GM12878 (cell line): Measurements from ENCODE around the gene RANBP17. TPM values are rescaled to one million over a fixed set of nuclear protein-coding genes. Genes with fewer than 3 reads are reported as not detected.

Experiments
- ATAC-seq: fragments of 200-7000 bp; cut with Tn5 transposase; 3 replicates; pipeline ENCODE4 v1.9.1; 2020; ENCODE audit warnings: mild to moderate bottlenecking, moderate library complexity
- BruUV-seq: library from RNA; stranded (reverse); fragments of 400-500 nt; replicated peaks from 2 replicates; lab custom pipeline; 2021; lab: Mats Ljungman, UMichigan
- CTCF ChIA-PET: fragments of 300-600 bp; sonication (Branson Sonifier 250); formaldehyde crosslinking; extraction: SDS; loops from one replicate; lab custom pipeline; 2021; ENCODE audit warnings: inconsistent platforms; lab: Yijun Ruan, JAX
- POLR2A ChIA-PET: fragments of 350-600 bp; formaldehyde crosslinking; extraction: SDS; loops from one replicate; lab custom pipeline; 2021; ENCODE audit warnings: inconsistent platforms; lab: Charles Lee
- RAD21 ChIA-PET: fragments of 300-600 bp; sonication (Branson Sonifier 250); formaldehyde crosslinking; loops from one replicate; lab custom pipeline; 2023; ENCODE audit warnings: antibody characterized with exemption; ENCODE audit not compliant: unreplicated experiment; lab: Charles Lee
- SMC1A ChIA-PET: fragments of 300-600 bp; sonication (Branson Sonifier 250); formaldehyde crosslinking; loops from one replicate; lab custom pipeline; 2023; ENCODE audit not compliant: unreplicated experiment, uncharacterized antibody; lab: Charles Lee
- DNase-seq: peaks from one replicate; pipeline ENCODE4 v3.0.0-alpha.2; 2011; ENCODE audit warnings: low read depth, low spot score
- FAIRE-seq: peaks from 3 replicates; lab custom pipeline; 2011; peaks lifted over from hg19 to GRCh38; lab: Jason Lieb, UNC
- H2AFZ ChIP-seq: 2 replicates; pipeline ENCODE4 v1.6.0; 2011; ENCODE audit warnings: low read depth, low read length, control low read depth; ENCODE audit not compliant: control insufficient read depth
- H3K27ac ChIP-seq: 2 replicates; pipeline ENCODE4 v1.5.1; 2011; ENCODE audit warnings: control low read depth; ENCODE audit not compliant: control insufficient read depth, insufficient read depth
- H3K27me3 ChIP-seq, 2 experiments: replicated peaks in 1 of 2; 2 replicates each; pipeline versions ENCODE4 v1.6.0 to v1.6.1; 2011; ENCODE audit warnings: low read length in 1 of 2; ENCODE audit not compliant: control insufficient read depth in 2 of 2, insufficient read depth in 2 of 2
- H3K36me3 ChIP-seq, 2 experiments: 2 replicates each; pipeline ENCODE4 v1.5.1; 2011; ENCODE audit warnings: low read length in 1 of 2; ENCODE audit not compliant: control insufficient read depth in 2 of 2, insufficient read depth in 2 of 2
- H3K4me1 ChIP-seq: 2 replicates; pipeline ENCODE4 v1.6.1; 2011; ENCODE audit warnings: mild to moderate bottlenecking, low read length, moderate library complexity, mixed read lengths; ENCODE audit not compliant: control insufficient read depth, insufficient read depth
- H3K4me2 ChIP-seq: 2 replicates; pipeline ENCODE4 v1.6.0; 2011; ENCODE audit warnings: control low read depth; ENCODE audit not compliant: control insufficient read depth, insufficient read depth
- H3K4me3 ChIP-seq: fragments of 200-600 bp; sonication (generic); 2 replicates; pipeline ENCODE4 v1.5.1; 2016
- H3K79me2 ChIP-seq: 2 replicates; pipeline ENCODE4 v1.6.0; 2011; ENCODE audit warnings: low read length; ENCODE audit not compliant: control insufficient read depth, insufficient read depth
- H3K9ac ChIP-seq: 2 replicates; pipeline ENCODE4 v1.8.0; 2011; ENCODE audit warnings: low read length, control low read depth, mixed read lengths; ENCODE audit not compliant: control insufficient read depth, insufficient read depth
- H3K9me3 ChIP-seq: replicated peaks from 3 replicates; pipeline ENCODE4 v1.5.1; 2011; ENCODE audit warnings: mild to moderate bottlenecking, low read length; ENCODE audit not compliant: control insufficient read depth, insufficient read depth
- H4K20me1 ChIP-seq: 2 replicates; pipeline ENCODE4 v1.6.0; 2011; ENCODE audit not compliant: control insufficient read depth, insufficient read depth
- BACH1 ChIP-seq: fragments of 450-650 bp; IDR thresholded peaks from 2 replicates; pipeline ENCODE4 v1.6.1; 2017; ENCODE audit warnings: mild to moderate bottlenecking, borderline replicate concordance
- EED ChIP-seq: sonication (generic); IDR thresholded peaks from 2 replicates; pipeline ENCODE4 v1.6.1; 2016; ENCODE audit warnings: antibody characterized with exemption, low read depth
- GATAD2B ChIP-seq: fragments of 450-650 bp; conservative IDR thresholded peaks from 2 replicates; pipeline ENCODE4 v1.6.1; 2017; ENCODE audit warnings: low read depth, mild to moderate bottlenecking, moderate library complexity
- IKZF2 ChIP-seq, 2 experiments: fragments of 450-650 bp; IDR thresholded peaks; 2 replicates each; pipeline ENCODE4 v1.6.1; 2017; ENCODE audit warnings: mild to moderate bottlenecking in 2 of 2, moderate library complexity in 2 of 2
- MAX ChIP-seq: IDR thresholded peaks from 2 replicates; pipeline ENCODE4 v1.6.1; 2012; ENCODE audit warnings: low read depth, low read length, improper control_type of control experiment
- NRF1 ChIP-seq: conservative IDR thresholded peaks from 2 replicates; pipeline ENCODE4 v1.6.1; 2011; ENCODE audit warnings: mild to moderate bottlenecking, low read depth, low read length, improper control_type of control experiment
- PAX5 ChIP-seq: IDR thresholded peaks from 2 replicates; pipeline ENCODE4 v1.6.1; 2011; ENCODE audit warnings: low read depth, low read length, borderline replicate concordance
- POLR2A ChIP-seq: IDR thresholded peaks from 2 replicates; pipeline ENCODE4 v1.6.1; 2011; ENCODE audit warnings: low read depth, mild to moderate bottlenecking, low read length
- RELA ChIP-seq: fragments of 450-650 bp; IDR thresholded peaks from 2 replicates; pipeline ENCODE4 v1.8.0; 2014; ENCODE audit warnings: borderline replicate concordance; ENCODE audit not compliant: partially characterized antibody
- SRF ChIP-seq, 2 experiments: IDR thresholded peaks; 2 replicates each; pipeline ENCODE4 v1.6.1; 2011; ENCODE audit warnings: low read depth in 2 of 2, low read length in 2 of 2, mild to moderate bottlenecking in 1 of 2, moderate library complexity in 1 of 2
- TCF12 ChIP-seq: IDR thresholded peaks from 2 replicates; pipeline ENCODE4 v1.6.1; 2011; ENCODE audit warnings: low read depth, mild to moderate bottlenecking, low read length
- WRNIP1 ChIP-seq: IDR thresholded peaks from 2 replicates; pipeline ENCODE4 v1.6.1; 2011; ENCODE audit warnings: low read depth, low read length, improper control_type of control experiment, borderline replicate concordance
- ZBED1 ChIP-seq: IDR thresholded peaks from 2 replicates; pipeline ENCODE4 v1.6.1; 2016; ENCODE audit warnings: borderline replicate concordance
- ZNF384 ChIP-seq: IDR thresholded peaks from 2 replicates; pipeline ENCODE4 v1.6.1; 2012; ENCODE audit warnings: low read depth, mild to moderate bottlenecking, low read length, improper control_type of control experiment, borderline replicate concordance
- WGBS: methylation state at CpG from one replicate; pipeline ENCODE4 v1.1.6; 2016; ENCODE audit warnings: low lambda C conversion rate; ENCODE audit not compliant: insufficient replicate concordance, insufficient coverage; ENCODE audit errors: missing lambda C conversion rate; 5-methylcytosine and 5-hydroxymethylcytosine counted together
- in situ Hi-C: fragments of 300-500 bp; cut with MboI; formaldehyde crosslinking; loops from 9 replicates; pipeline ENCODE4 v1.14.3; 2018; ENCODE audit warnings: mixed read lengths
- intact Hi-C: fragments of 100-400 bp; cut with micrococcal nuclease; formaldehyde crosslinking; loops from one replicate; pipeline ENCODE4 v1.14.2; 2022; ENCODE audit not compliant: unreplicated experiment
- polyA plus RNA-seq, 11 experiments: library from polyadenylated mRNA; depleted of rRNA in 4 of 11; unstranded in 6 of 11; stranded (reverse) in 5 of 11; fragments of >200 nt; fragmentation: Nextera tagmentation in 4 of 11; fragmentation: Illumina TruSeq in 1 of 11; extraction: Ambion mirVana in 4 of 11; extraction: Trizol in 1 of 11; gene quantifications; 1 replicate in 1 of 11; 2 replicates in 10 of 11; pipeline versions ENCODE4 v1.2.1 to v1.2.3, GENCODE V29; 2011 to 2016; ENCODE audit warnings: inconsistent platforms in 2 of 11, missing spikeins in 2 of 11, low read depth in 1 of 11
- total RNA-seq, 4 experiments: library from RNA; depleted of rRNA in 3 of 4; stranded (reverse); fragments of >200 nt in 3 of 4; fragmentation: Illumina TruSeq in 1 of 4; extraction: Trizol in 1 of 4; gene quantifications; 2 replicates each; pipeline versions ENCODE4 v1.2.1 to v1.2.3, GENCODE V29; 2013 to 2021
- TF ChIP-seq, protein P1 (sequence below): IDR thresholded peaks from 2 replicates; pipeline ENCODE4 v1.6.1; 2011; ENCODE audit warnings: mild to moderate bottlenecking, low read depth, low read length, moderate library complexity; ENCODE audit not compliant: insufficient replicate concordance
- TF ChIP-seq, protein P2 (sequence below): fragments of 450-650 bp; IDR thresholded peaks from 2 replicates; pipeline ENCODE4 v1.6.1; 2016; ENCODE audit warnings: mild to moderate bottlenecking

The RANBP17 gene
- total and polyA plus RNA-seq, 10 of the 15 experiments (the other 5 are each of a cell fraction or from before 2014, with no cell fraction given), result 0.10 TPM; not detected in 9

DNA sequence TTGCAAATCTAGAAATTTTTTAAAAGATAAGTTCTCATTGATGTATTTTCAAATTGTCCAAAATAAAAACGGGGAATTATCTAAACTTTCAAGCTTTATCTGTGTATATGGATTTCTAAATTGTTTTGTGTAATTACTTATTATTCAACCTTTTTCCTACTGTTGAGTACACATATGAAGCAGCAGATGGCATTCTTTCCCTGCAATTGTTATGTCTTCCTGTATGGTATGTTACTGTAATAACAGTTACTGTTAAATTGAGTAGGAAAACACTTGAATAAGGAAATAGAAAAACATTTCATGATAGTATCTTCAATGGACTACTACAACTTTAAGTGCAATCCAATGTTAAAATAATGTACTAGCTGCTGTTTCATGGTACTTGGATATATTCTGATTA, 124.8 kb downstream of the RANBP17 start:
- intact Hi-C loops, result no loop called here
- 0% methylated on average over 1 of the region's 1 CpG for WGBS
- no peaks in the 10 kb centered on the region for H3K27me3 ChIP-seq
- in situ Hi-C loops, result no loop called here
- H3K4me2 ChIP-seq, result no peak overlapping the region
- TF ChIP-seq RELA (no peak), IKZF2 (IDR thresholded peaks at IDR 0.05) (no peak)
- H3K9me3 ChIP-seq, result no peaks in the 10 kb centered on the region
- H3K79me2 ChIP-seq, result no peaks in the 10 kb centered on the region
- DNase-seq, result no peak
- H3K9ac ChIP-seq, result no peak overlapping the region
- no peaks in the 10 kb centered on the region for H3K36me3 ChIP-seq
- H3K27ac ChIP-seq, result no peak overlapping the region
- no peak overlapping the region for H3K4me3 ChIP-seq
- RAD21 ChIA-PET, result no interaction called here
- FAIRE-seq, result no peak
- no peak overlapping the region for H2AFZ ChIP-seq
- SMC1A ChIA-PET, result interaction anchor here (0.6 kb wide), 1 partner anchor 711 kb away, joined by 3 read pairs; no protein-coding TSS in a partner anchor
- CTCF ChIA-PET, result no interaction called here
- no TSS peak for BruUV-seq
- H3K4me1 ChIP-seq, result no peaks in the 10 kb centered on the region
- no peak for ATAC-seq
- H4K20me1 ChIP-seq, result no peaks in the 10 kb centered on the region
- POLR2A ChIA-PET, result no interaction called here

DNA sequence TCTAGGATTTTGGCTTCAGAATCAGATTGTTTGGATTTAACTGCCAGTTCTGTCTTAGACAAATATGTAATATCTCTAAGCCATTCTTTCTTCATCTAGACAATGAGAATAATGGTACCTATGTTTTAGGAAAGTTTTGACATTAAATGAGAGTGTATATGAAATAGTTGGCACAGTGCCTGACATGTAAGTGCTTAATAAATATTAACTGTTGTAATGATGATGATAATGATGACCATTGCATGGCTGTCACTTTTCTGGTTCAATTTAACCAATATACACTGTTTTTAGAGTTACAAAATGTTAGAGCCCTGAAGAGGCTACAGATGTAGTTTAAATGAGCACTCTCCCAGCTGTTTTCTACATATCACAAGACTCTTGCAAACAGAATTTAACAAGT, 131.7 kb downstream of the RANBP17 start:
- ChIA-PET SMC1A (interaction anchor here (0.9 kb wide), 1 partner anchor 12 kb away, joined by 3 read pairs; no protein-coding TSS in a partner anchor), RAD21 (no interaction called here), CTCF (no interaction called here), POLR2A (no interaction called here)
- Histone ChIP-seq H3K79me2 (no peaks in the 10 kb centered on the region), H2AFZ (no peak overlapping the region), H3K9me3 (no peaks in the 10 kb centered on the region), H3K36me3 (no peaks in the 10 kb centered on the region), H4K20me1 (no peaks in the 10 kb centered on the region), H3K4me3 (no peak overlapping the region), H3K9ac (no peak overlapping the region), H3K4me2 (no peak overlapping the region), H3K4me1 (no peaks in the 10 kb centered on the region), H3K27ac (no peak overlapping the region), H3K27me3 (peaks cover 0 to 2% of the 10 kb centered on the region in 2 experiments; a peak in 2 of 4 replicates)
- DNase-seq (no peak), ATAC-seq (no peak), FAIRE-seq (no peak)
- in situ Hi-C loops, result no loop called here
- no TSS peak for BruUV-seq
- intact Hi-C loops, result no loop called here
- TF ChIP-seq, protein P1, sequence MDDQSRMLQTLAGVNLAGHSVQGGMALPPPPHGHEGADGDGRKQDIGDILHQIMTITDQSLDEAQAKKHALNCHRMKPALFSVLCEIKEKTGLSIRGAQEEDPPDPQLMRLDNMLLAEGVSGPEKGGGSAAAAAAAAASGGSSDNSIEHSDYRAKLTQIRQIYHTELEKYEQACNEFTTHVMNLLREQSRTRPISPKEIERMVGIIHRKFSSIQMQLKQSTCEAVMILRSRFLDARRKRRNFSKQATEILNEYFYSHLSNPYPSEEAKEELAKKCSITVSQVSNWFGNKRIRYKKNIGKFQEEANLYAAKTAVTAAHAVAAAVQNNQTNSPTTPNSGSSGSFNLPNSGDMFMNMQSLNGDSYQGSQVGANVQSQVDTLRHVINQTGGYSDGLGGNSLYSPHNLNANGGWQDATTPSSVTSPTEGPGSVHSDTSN, result no peak
- TF ChIP-seq, protein P2, sequence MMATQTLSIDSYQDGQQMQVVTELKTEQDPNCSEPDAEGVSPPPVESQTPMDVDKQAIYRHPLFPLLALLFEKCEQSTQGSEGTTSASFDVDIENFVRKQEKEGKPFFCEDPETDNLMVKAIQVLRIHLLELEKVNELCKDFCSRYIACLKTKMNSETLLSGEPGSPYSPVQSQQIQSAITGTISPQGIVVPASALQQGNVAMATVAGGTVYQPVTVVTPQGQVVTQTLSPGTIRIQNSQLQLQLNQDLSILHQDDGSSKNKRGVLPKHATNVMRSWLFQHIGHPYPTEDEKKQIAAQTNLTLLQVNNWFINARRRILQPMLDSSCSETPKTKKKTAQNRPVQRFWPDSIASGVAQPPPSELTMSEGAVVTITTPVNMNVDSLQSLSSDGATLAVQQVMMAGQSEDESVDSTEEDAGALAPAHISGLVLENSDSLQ, result no peak
- TF ChIP-seq ZNF384 (no peak), GATAD2B (no peak), NRF1 (no peak), PAX5 (no peak), TCF12 (no peak), WRNIP1 (no peak), BACH1 (no peak), MAX (no peak), SRF (IDR thresholded peaks at IDR 0.05; ENCODE audit: low read depth in 2 of 2, low read length in 2 of 2) (no peak), EED (no peak), ZBED1 (no peak), POLR2A (no peak)
